Measurements from ENCODE around the gene THTPA. TPM values are rescaled to one million over a fixed set of nuclear protein-coding genes. Genes with fewer than 3 reads are reported as not detected.

The THTPA gene
- total and polyA plus RNA-seq, 2 of the 13 experiments (the other 11 are each of a cell fraction or from before 2014, with no cell fraction given) = 7.4 to 8.7 TPM

- TF ChIP-seq ZNF646 (CRISPR knock-in tag; IDR thresholded peaks at IDR 0.05) (no peak), REPIN1 (CRISPR knock-in tag; IDR thresholded peaks at IDR 0.05; ENCODE audit: borderline replicate concordance, low read depth) (peak; percentile 69; the same call in 1 of the 2 replicates), ETV6 (CRISPR knock-in tag; conservative IDR thresholded peaks at IDR 0.05) (no peak; the same call in 1 of the 2 replicates), ARNT (IDR thresholded peaks at IDR 0.05) (no peak), ZNF451 (CRISPR knock-in tag; IDR thresholded peaks at IDR 0.05) (no peak), ZNF20 (CRISPR knock-in tag; IDR thresholded peaks at IDR 0.05) (no peak), FOXJ3 (CRISPR knock-in tag; IDR thresholded peaks at IDR 0.05; ENCODE audit: borderline replicate concordance) (peak; percentile 27; the same call in 1 of the 2 replicates), TRIM24 (CRISPR knock-in tag; IDR thresholded peaks at IDR 0.05) (no peak), HBP1 (CRISPR knock-in tag; IDR thresholded peaks at IDR 0.05; ENCODE audit: low read depth) (peak; percentile 26; the same call in 1 of the 2 replicates), ZBTB44 (CRISPR knock-in tag; IDR thresholded peaks at IDR 0.05) (no peak), ZNF343 (CRISPR knock-in tag; IDR thresholded peaks at IDR 0.05) (peak; percentile 65; the same call in 1 of the 2 replicates), ZNF143 (CRISPR knock-in tag; IDR thresholded peaks at IDR 0.05) (peak; percentile 67), ZNF292 (CRISPR knock-in tag; IDR thresholded peaks at IDR 0.05; ENCODE audit: borderline replicate concordance, low read depth) (0 out of 2 replicates have a peak, but pooled peaks have one; percentile 89), ZNF251 (CRISPR knock-in tag; IDR thresholded peaks at IDR 0.05) (no peak), PCBP2 (optimal IDR thresholded peaks at IDR 0.05; ENCODE audit: low read depth, low read length, poor library complexity, severe bottlenecking) (no peak), RORA (CRISPR knock-in tag; IDR thresholded peaks at IDR 0.05) (no peak), KMT2A (CRISPR knock-in tag; IDR thresholded peaks at IDR 0.05) (no peak; the same call in 1 of the 2 replicates), NFE2 (CRISPR knock-in tag; IDR thresholded peaks at IDR 0.05) (no peak), ZMYM3 (CRISPR knock-in tag; IDR thresholded peaks at IDR 0.05) (peak; percentile 72), MTA1 (CRISPR knock-in tag; IDR thresholded peaks at IDR 0.05; ENCODE audit: borderline replicate concordance) (peak; percentile 63; the same call in 1 of the 2 replicates)
These were observed 46.4 kb downstream of the THTPA start (continued) for GRCh38 chr14:23602181-23603095.

Data from HepG2 (cell line).